Measurements from ENCODE around the gene PPP6R2. TPM values are rescaled to one million over a fixed set of nuclear protein-coding genes. Genes with fewer than 3 reads are reported as not detected.

The PPP6R2 gene
- total RNA-seq, 6 experiments from 2014 or later: 38.3 to 80.3 (median 54.4) TPM

DNA sequence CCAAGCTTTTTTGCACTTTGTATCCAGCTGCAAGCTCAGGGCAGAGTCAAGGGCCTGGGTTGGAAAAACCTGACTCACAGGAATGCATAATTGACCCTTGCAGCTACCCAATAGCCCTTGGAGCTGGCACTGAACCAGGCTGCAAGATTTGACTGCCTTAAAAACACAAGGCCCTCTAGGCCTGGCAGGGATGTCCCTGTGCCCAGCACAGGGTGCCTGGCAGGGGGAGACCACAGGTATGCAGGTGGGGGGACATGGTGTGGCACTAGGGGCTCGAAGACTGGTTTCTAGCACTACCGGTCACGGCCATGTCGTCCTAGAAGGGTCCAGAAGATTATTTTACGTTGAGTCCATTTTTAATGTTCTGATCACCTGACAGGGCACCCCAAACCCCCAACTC lies 101.5 kb downstream of the PPP6R2 start:
- DNase-seq: no peak
- H3K27me3 ChIP-seq: no peaks in the 10 kb centered on the region
- H3K27ac ChIP-seq: no peak overlapping the region
- ATAC-seq: peak in 3 of 4 donors; percentile 6 to 28 (median 25)
- intact Hi-C loops (cut with DNase I): no loop called here
- H3K4me3 ChIP-seq: no peak overlapping the region
- no CpG with 5 or more reads among the region's 5 CpGs for WGBS (ENCODE audit: insufficient coverage, low coverage, low lambda C conversion rate, missing lambda C conversion rate)
- TF ChIP-seq CTCF (IDR thresholded peaks at IDR 0.05): no peak
- H3K4me1 ChIP-seq: no peaks in the 10 kb centered on the region
- H3K36me3 ChIP-seq: peaks cover 0 to 43% (median 19%) of the 10 kb centered on the region in 4 donors
- H3K9me3 ChIP-seq: no peaks in the 10 kb centered on the region

GRCh38 chr22:50445071-50445879 lies 102.1 kb downstream of the PPP6R2 start:
- peaks cover 0 to 41% (median 14%) of the 10 kb centered on the region in 4 donors for H3K36me3 ChIP-seq
- no peaks in the 10 kb centered on the region for H3K27me3 ChIP-seq
- WGBS (ENCODE audit: insufficient coverage, low coverage, low lambda C conversion rate, missing lambda C conversion rate): 48% methylated on average over 9 of the region's 30 CpGs
- ATAC-seq (peak; percentile 2), DNase-seq (no peak)
- intact Hi-C loops (cut with DNase I): no loop called here
- no peaks in the 10 kb centered on the region for H3K4me1 ChIP-seq
- H3K4me3 ChIP-seq: no peak overlapping the region
- TF ChIP-seq POLR2A (IDR thresholded peaks at IDR 0.05): no peak
- TF ChIP-seq CTCF (IDR thresholded peaks at IDR 0.05): no peak
- H3K27ac ChIP-seq: no peak overlapping the region
- H3K9me3 ChIP-seq: no peaks in the 10 kb centered on the region

- DNase-seq (no peak), ATAC-seq (peak in 2 of 4 donors; percentile 0 to 3)
- Histone ChIP-seq H3K36me3 (peaks cover 0 to 33% (median 10%) of the 10 kb centered on the region in 4 donors), H3K27me3 (no peaks in the 10 kb centered on the region), H3K9me3 (no peaks in the 10 kb centered on the region), H3K27ac (no peak overlapping the region), H3K4me3 (no peak overlapping the region), H3K4me1 (no peaks in the 10 kb centered on the region)
- 63% methylated on average over 3 of the region's 17 CpGs for WGBS (ENCODE audit: insufficient coverage, low coverage, low lambda C conversion rate, missing lambda C conversion rate)
- intact Hi-C loops (cut with DNase I): no loop called here
- TF ChIP-seq CTCF (IDR thresholded peaks at IDR 0.05) (no peak), POLR2A (IDR thresholded peaks at IDR 0.05) (no peak)
Observed at GRCh38 chr22:50445880-50446707, 103.0 kb downstream of the PPP6R2 start.

DNA sequence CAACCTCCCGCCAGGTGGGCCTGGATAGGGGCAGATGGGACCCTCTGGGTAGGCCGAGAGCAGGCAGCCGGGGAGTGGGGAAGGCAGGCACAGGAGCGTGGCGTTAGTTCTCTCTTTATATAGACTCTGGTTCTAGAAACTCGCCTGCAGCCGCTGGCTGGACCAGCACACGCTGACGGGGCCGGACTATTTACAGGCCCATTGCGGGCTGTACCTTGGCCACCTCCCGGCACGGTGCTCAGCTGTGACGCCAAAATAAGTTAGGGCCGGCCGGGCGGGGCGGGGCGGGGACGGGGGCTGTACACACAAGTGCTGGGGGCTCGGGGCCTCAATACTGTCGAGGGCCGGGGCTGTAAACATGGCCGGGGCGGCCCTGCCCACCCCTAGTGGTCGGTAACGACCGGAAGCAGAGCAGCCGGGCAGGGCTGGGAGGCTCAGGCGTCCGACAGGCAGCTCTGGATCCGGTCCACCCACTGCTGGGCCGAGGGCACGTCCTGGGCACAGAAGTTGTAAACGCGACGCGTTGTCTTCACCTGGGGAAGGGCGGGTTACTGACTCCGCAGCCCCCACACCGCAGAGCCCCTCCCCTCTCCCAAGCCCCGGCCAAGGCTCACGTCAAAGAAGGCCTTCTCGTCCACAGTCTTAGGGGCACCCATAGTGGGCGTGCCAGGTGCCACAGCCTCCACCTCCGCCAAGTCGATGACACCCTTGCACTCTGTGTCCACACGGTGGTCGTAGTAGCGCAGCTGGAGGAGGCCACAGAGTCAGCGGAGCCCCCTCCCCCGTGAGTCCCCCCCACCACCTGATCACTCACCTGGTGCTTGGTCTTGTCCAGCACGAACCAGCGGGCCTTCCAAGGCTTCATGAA lies 103.8 kb downstream of the PPP6R2 start:
- no peaks in the 10 kb centered on the region for H3K4me1 ChIP-seq
- ATAC-seq (peak; percentile 7 to 39 (median 24)), DNase-seq (no peak)

More for the DNA sequence above, 103.8 kb downstream of the PPP6R2 start:
- H3K27me3 ChIP-seq: no peaks in the 10 kb centered on the region
- intact Hi-C loops (cut with DNase I): no loop called here
- H3K9me3 ChIP-seq: no peaks in the 10 kb centered on the region
- TF ChIP-seq POLR2A (IDR thresholded peaks at IDR 0.05) (no peak), CTCF (IDR thresholded peaks at IDR 0.05) (no peak)
- H3K27ac ChIP-seq: no peak overlapping the region
- H3K36me3 ChIP-seq: peaks cover 0 to 31% (median 9%) of the 10 kb centered on the region in 4 donors
- no peak overlapping the region for H3K4me3 ChIP-seq
- 72% methylated on average over 2 of the region's 54 CpGs for WGBS (ENCODE audit: insufficient coverage, low coverage, low lambda C conversion rate, missing lambda C conversion rate)
